Measurements from ENCODE around the gene SLC25A34. TPM values are rescaled to one million over a fixed set of nuclear protein-coding genes. Genes with fewer than 3 reads are reported as not detected.

SLC25A34 gene
- polyA plus RNA-seq, 4 donors: 3.2 to 51.2 (median 24.8) TPM

GRCh38 chr1:15719381-15720120, 16.5 kb upstream of the SLC25A34 start:
- no peak for DNase-seq
- peaks cover 13 to 85% (median 20%) of the 10 kb centered on the region in 3 donors for H3K36me3 ChIP-seq (ENCODE audit: control insufficient read depth in 3 of 3, insufficient read depth in 2 of 3, low read depth in 1 of 3, low read length in 3 of 3)
- H3K27ac ChIP-seq (ENCODE audit: low read depth in 1 of 3, low read length in 2 of 3): no peak overlapping the region
- H3K4me1 ChIP-seq (ENCODE audit: control insufficient read depth in 3 of 3, insufficient read depth in 2 of 3, low read depth in 1 of 3, low read length in 2 of 3): peaks cover 0 to 6% (median 0%) of the 10 kb centered on the region in 3 donors
- no peak for FAIRE-seq
- H3K27me3 ChIP-seq (ENCODE audit: control insufficient read depth in 3 of 3, insufficient read depth in 3 of 3, low read length in 3 of 3): no peaks in the 10 kb centered on the region
- WGBS, 3 donors: 93 to 97% (median 95%) methylated on average over 12 of the region's 12 CpGs
- no peaks in the 10 kb centered on the region for H3K9me3 ChIP-seq (ENCODE audit: control insufficient read depth in 2 of 2, insufficient read depth in 1 of 2, low read depth in 1 of 2, low read length in 1 of 2)
- H3K4me3 ChIP-seq (ENCODE audit: low read depth in 1 of 3, low read length in 3 of 3): no peak overlapping the region

- H3K36me3 ChIP-seq (ENCODE audit: control insufficient read depth in 3 of 3, insufficient read depth in 2 of 3, low read depth in 1 of 3, low read length in 3 of 3): peaks cover 13 to 92% (median 20%) of the 10 kb centered on the region in 3 donors
These were observed 15.2 kb upstream of the SLC25A34 start for GRCh38 chr1:15720861-15721260.

GRCh38 chr1:15722411-15722810, 13.6 kb upstream of the SLC25A34 start:
- Histone ChIP-seq H3K4me3 (ENCODE audit: low read depth in 1 of 3, low read length in 3 of 3) (no peak overlapping the region), H3K27ac (ENCODE audit: low read depth in 1 of 3, low read length in 2 of 3) (no peak overlapping the region), H3K36me3 (ENCODE audit: control insufficient read depth in 3 of 3, insufficient read depth in 2 of 3, low read depth in 1 of 3, low read length in 3 of 3) (peaks cover 14 to 93% (median 23%) of the 10 kb centered on the region in 3 donors), H3K4me1 (ENCODE audit: control insufficient read depth in 3 of 3, insufficient read depth in 2 of 3, low read depth in 1 of 3, low read length in 2 of 3) (peaks cover 0 to 6% (median 0%) of the 10 kb centered on the region in 3 donors), H3K27me3 (ENCODE audit: control insufficient read depth in 3 of 3, insufficient read depth in 3 of 3, low read length in 3 of 3) (no peaks in the 10 kb centered on the region), H3K9me3 (ENCODE audit: control insufficient read depth in 2 of 2, insufficient read depth in 1 of 2, low read depth in 1 of 2, low read length in 1 of 2) (no peaks in the 10 kb centered on the region)
- FAIRE-seq (no peak), DNase-seq (no peak)
- 77 to 89% (median 84%) methylated on average over 4 of the region's 4 CpGs for WGBS, 3 donors

More at GRCh38 chr1:15720861-15721260, 15.2 kb upstream of the SLC25A34 start:
- Histone ChIP-seq H3K4me3 (ENCODE audit: low read depth in 1 of 3, low read length in 3 of 3) (no peak overlapping the region), H3K4me1 (ENCODE audit: control insufficient read depth in 3 of 3, insufficient read depth in 2 of 3, low read depth in 1 of 3, low read length in 2 of 3) (peaks cover 0 to 6% (median 0%) of the 10 kb centered on the region in 3 donors), H3K9me3 (ENCODE audit: control insufficient read depth in 2 of 2, insufficient read depth in 1 of 2, low read depth in 1 of 2, low read length in 1 of 2) (no peaks in the 10 kb centered on the region), H3K27me3 (ENCODE audit: control insufficient read depth in 3 of 3, insufficient read depth in 3 of 3, low read length in 3 of 3) (no peaks in the 10 kb centered on the region), H3K27ac (ENCODE audit: low read depth in 1 of 3, low read length in 2 of 3) (no peak overlapping the region)
- no peak for FAIRE-seq
- WGBS, 3 donors: 94 to 100% (median 97%) methylated on average over 3 of the region's 3 CpGs
- no peak for DNase-seq

DNA sequence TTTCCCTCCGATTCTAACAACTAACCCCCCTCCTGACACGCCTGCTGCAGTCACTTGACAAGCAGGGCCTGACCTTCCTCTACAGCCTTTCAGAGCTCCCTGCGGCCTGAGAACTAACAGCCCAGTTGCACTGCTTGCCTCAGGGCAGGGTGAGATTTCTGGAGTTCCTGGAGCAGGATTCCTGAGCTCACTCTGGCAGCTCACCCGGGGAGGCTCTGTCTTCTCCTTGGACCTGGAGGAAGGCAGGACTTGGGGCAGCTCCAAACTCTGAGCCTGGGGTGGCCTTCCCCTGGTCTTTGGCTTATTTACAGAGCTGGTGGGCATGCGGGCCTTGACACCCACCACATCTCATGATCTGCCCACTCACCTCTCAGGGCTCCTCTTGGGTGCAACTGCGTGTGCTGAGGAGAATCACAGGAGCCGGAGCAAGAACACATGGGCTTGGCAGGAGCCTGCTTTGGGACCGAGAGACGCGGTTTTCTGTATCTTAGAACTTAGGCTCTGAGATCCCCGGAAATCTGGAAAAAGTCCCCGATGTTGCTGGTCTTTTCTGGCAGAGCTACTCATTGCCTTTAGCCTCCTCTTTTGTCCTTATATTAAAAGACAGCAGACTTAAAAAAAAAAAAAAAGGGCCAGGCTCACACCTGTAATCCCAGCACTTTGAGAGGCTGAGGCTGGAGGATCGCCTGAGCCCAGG, 13.1 kb upstream of the SLC25A34 start:
- Histone ChIP-seq H3K36me3 (ENCODE audit: control insufficient read depth in 3 of 3, insufficient read depth in 2 of 3, low read depth in 1 of 3, low read length in 3 of 3) (peaks cover 12 to 93% (median 21%) of the 10 kb centered on the region in 3 donors), H3K9me3 (ENCODE audit: control insufficient read depth in 2 of 2, insufficient read depth in 1 of 2, low read depth in 1 of 2, low read length in 1 of 2) (no peaks in the 10 kb centered on the region), H3K27ac (ENCODE audit: low read depth in 1 of 3, low read length in 2 of 3) (no peak overlapping the region), H3K27me3 (ENCODE audit: control insufficient read depth in 3 of 3, insufficient read depth in 3 of 3, low read length in 3 of 3) (no peaks in the 10 kb centered on the region), H3K4me1 (ENCODE audit: control insufficient read depth in 3 of 3, insufficient read depth in 2 of 3, low read depth in 1 of 3, low read length in 2 of 3) (peaks cover 0 to 2% (median 0%) of the 10 kb centered on the region in 3 donors), H3K4me3 (ENCODE audit: low read depth in 1 of 3, low read length in 3 of 3) (no peak overlapping the region)
- FAIRE-seq (no peak), DNase-seq (no peak)
- whole genome bisulfite sequencing, 3 donors: 90 to 92% (median 92%) methylated on average over 13 of the region's 13 CpGs

GRCh38 chr1:15723631-15724246, 12.3 kb upstream of the SLC25A34 start:
- no peaks in the 10 kb centered on the region for H3K4me1 ChIP-seq (ENCODE audit: control insufficient read depth in 3 of 3, insufficient read depth in 2 of 3, low read depth in 1 of 3, low read length in 2 of 3)
- no peak overlapping the region for H3K27ac ChIP-seq (ENCODE audit: low read depth in 1 of 3, low read length in 2 of 3)
- WGBS, 3 donors: 88 to 94% (median 91%) methylated on average over 18 to 20 of the region's 20 CpGs
- no peak for DNase-seq
- H3K9me3 ChIP-seq (ENCODE audit: control insufficient read depth in 2 of 2, insufficient read depth in 1 of 2, low read depth in 1 of 2, low read length in 1 of 2): no peaks in the 10 kb centered on the region
- FAIRE-seq: no peak
- H3K27me3 ChIP-seq (ENCODE audit: control insufficient read depth in 3 of 3, insufficient read depth in 3 of 3, low read length in 3 of 3): no peaks in the 10 kb centered on the region
- no peak overlapping the region for H3K4me3 ChIP-seq (ENCODE audit: low read depth in 1 of 3, low read length in 3 of 3)
- H3K36me3 ChIP-seq (ENCODE audit: control insufficient read depth in 3 of 3, insufficient read depth in 2 of 3, low read depth in 1 of 3, low read length in 3 of 3): peaks cover 12 to 95% (median 26%) of the 10 kb centered on the region in 3 donors

DNA sequence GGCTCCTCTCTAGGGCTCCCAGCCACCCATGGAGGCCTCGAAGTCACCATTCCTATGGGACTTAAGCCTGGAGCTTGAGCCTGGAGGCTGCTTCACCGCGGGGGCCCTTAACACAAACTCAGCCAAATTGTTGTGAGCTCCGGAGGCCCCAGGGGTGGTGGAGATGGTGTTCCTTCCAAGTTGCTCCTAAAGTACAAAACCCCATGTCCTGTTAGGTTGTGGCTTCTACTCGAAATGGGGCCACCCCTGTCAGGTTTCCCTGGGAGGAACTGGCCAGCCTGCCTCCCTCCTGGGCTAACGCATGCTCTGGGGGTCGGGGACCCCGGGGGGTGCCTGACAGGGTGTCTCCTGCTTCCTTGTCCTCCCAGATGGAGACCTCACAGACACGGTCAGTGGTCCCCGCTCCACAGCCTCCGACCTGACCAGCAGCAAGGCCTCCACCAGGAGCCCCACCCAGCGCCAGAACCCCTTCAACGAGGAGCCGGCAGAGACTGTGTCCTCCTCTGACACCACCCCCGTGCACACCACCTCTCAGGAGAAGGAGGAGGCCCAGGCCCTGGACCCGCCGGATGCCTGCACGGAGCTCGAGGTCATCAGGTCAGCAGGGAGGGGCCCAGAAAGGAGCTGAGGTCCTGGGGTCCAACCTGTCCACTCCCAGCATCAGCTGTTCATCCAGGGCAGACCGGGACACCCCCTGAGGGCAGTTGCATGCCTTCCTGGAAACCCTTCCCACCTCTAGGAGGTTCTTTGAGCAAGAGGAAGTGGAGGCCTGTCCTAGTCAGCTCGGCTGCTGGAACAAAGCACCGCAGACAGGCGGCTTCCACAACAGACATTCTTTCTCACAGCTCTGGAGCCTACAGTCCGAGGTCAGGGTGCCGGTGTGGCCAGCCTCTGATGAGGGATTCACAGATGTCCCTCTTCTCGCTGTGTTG, 10.8 kb upstream of the SLC25A34 start:
- no peak for FAIRE-seq
- DNase-seq: no peak
- Histone ChIP-seq H3K4me3 (ENCODE audit: low read depth in 1 of 3, low read length in 3 of 3) (no peak overlapping the region), H3K9me3 (ENCODE audit: control insufficient read depth in 2 of 2, insufficient read depth in 1 of 2, low read depth in 1 of 2, low read length in 1 of 2) (no peaks in the 10 kb centered on the region), H3K36me3 (ENCODE audit: control insufficient read depth in 3 of 3, insufficient read depth in 2 of 3, low read depth in 1 of 3, low read length in 3 of 3) (peaks cover 10 to 96% (median 28%) of the 10 kb centered on the region in 3 donors), H3K27me3 (ENCODE audit: control insufficient read depth in 3 of 3, insufficient read depth in 3 of 3, low read length in 3 of 3) (no peaks in the 10 kb centered on the region), H3K27ac (ENCODE audit: low read depth in 1 of 3, low read length in 2 of 3) (no peak overlapping the region), H3K4me1 (ENCODE audit: control insufficient read depth in 3 of 3, insufficient read depth in 2 of 3, low read depth in 1 of 3, low read length in 2 of 3) (no peaks in the 10 kb centered on the region)
- WGBS, 3 donors: 81 to 88% (median 85%) methylated on average over 25 to 26 of the region's 26 CpGs

DNA sequence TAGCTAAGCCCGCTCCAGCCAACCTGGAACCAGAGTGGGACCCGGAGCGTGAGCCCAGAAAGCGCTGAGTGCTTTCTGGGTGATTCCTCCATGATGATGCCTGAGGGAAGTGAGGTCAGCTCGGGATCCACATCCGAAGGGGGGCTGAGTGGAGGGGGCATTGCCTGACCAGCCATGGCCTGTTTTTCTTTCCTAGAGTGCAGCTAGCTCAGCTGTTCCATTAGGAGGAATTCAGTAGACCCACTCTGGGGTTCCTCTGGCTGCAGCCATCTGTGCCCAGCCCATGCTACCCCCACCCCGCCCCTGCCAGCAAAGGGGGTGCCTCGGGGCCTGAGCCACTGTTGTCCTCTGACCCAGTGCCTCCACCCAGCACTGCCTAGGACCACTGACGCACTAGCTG, 9.6 kb upstream of the SLC25A34 start:
- no peak for FAIRE-seq
- no peaks in the 10 kb centered on the region for H3K9me3 ChIP-seq (ENCODE audit: control insufficient read depth in 2 of 2, insufficient read depth in 1 of 2, low read depth in 1 of 2, low read length in 1 of 2)
- H3K27me3 ChIP-seq (ENCODE audit: control insufficient read depth in 3 of 3, insufficient read depth in 3 of 3, low read length in 3 of 3): no peaks in the 10 kb centered on the region
- peaks cover 17 to 96% (median 26%) of the 10 kb centered on the region in 3 donors for H3K36me3 ChIP-seq (ENCODE audit: control insufficient read depth in 3 of 3, insufficient read depth in 2 of 3, low read depth in 1 of 3, low read length in 3 of 3)
- H3K4me3 ChIP-seq (ENCODE audit: low read depth in 1 of 3, low read length in 3 of 3): no peak overlapping the region
- 93 to 99% (median 95%) methylated on average over 9 of the region's 9 CpGs for WGBS, 3 donors
- no peak for DNase-seq
- no peaks in the 10 kb centered on the region for H3K4me1 ChIP-seq (ENCODE audit: control insufficient read depth in 3 of 3, insufficient read depth in 2 of 3, low read depth in 1 of 3, low read length in 2 of 3)
- no peak overlapping the region for H3K27ac ChIP-seq (ENCODE audit: low read depth in 1 of 3, low read length in 2 of 3)
